ENCODE results near the gene SLC22A1. TPM values are rescaled to one million over a fixed set of nuclear protein-coding genes. Genes with fewer than 3 reads are reported as not detected.
A peak's percentile ranks its signal among the peaks of the same experiment; 100 is the strongest.
"Not testable (repeated sequence)": the region's sequence is repeated elsewhere in the genome, so short reads cannot be mapped to it uniquely, and the experiment has no call there.

Gene SLC22A1
- total RNA-seq, 3 donors from 2014 or later = 1.7 to 7.0 (median 4.3) TPM

GRCh38 chr6:160088069-160088783, 33.4 kb upstream of the SLC22A1 start:
- DNase-seq = no peak
- Mint-ChIP-seq H3K27me3 (ENCODE audit: low read depth) (no peaks in the 10 kb centered on the region), H3K36me3 (ENCODE audit: insufficient read depth) (peaks cover 57% of the 10 kb centered on the region), H3K4me1 (ENCODE audit: low read depth) (peaks cover 5% of the 10 kb centered on the region), H3K4me3 (no peak overlapping the region), H3K9me3 (no peaks in the 10 kb centered on the region)
- ATAC-seq = no peak

GRCh38 chr6:160088784-160089533, 32.7 kb upstream of the SLC22A1 start:
- no peak overlapping the region for H3K4me3 Mint-ChIP-seq
- no peaks in the 10 kb centered on the region for H3K9me3 Mint-ChIP-seq
- H3K4me1 Mint-ChIP-seq (ENCODE audit: low read depth) = peaks cover 5% of the 10 kb centered on the region
- DNase-seq = no peak
- ATAC-seq = no peak
- H3K27me3 Mint-ChIP-seq (ENCODE audit: low read depth) = no peaks in the 10 kb centered on the region
- H3K36me3 Mint-ChIP-seq (ENCODE audit: insufficient read depth) = peaks cover 55% of the 10 kb centered on the region

GRCh38 chr6:160089534-160089897, 32.1 kb upstream of the SLC22A1 start:
- Mint-ChIP-seq H3K36me3 (ENCODE audit: insufficient read depth) (peaks cover 57% of the 10 kb centered on the region), H3K9me3 (no peaks in the 10 kb centered on the region)

GRCh38 chr6:160090442-160091239, 31.0 kb upstream of the SLC22A1 start:
- DNase-seq = not testable (repeated sequence)
- H3K36me3 Mint-ChIP-seq (ENCODE audit: insufficient read depth) = peaks cover 50% of the 10 kb centered on the region

More at GRCh38 chr6:160089534-160089897, 32.1 kb upstream of the SLC22A1 start:
- H3K4me3 Mint-ChIP-seq = no peak overlapping the region
- no peaks in the 10 kb centered on the region for H3K27me3 Mint-ChIP-seq (ENCODE audit: low read depth)
- peaks cover 5% of the 10 kb centered on the region for H3K4me1 Mint-ChIP-seq (ENCODE audit: low read depth)
- DNase-seq (no peak), ATAC-seq (no peak)

GRCh38 chr6:160092176-160092575, 29.4 kb upstream of the SLC22A1 start:
- peaks cover 57% of the 10 kb centered on the region for H3K36me3 Mint-ChIP-seq (ENCODE audit: insufficient read depth)
- not testable (repeated sequence) for H3K4me3 Mint-ChIP-seq; H3K4me1 Mint-ChIP-seq (ENCODE audit: low read depth); H3K9me3 Mint-ChIP-seq; ATAC-seq; DNase-seq; H3K27me3 Mint-ChIP-seq (ENCODE audit: low read depth)

More at GRCh38 chr6:160090442-160091239, 31.0 kb upstream of the SLC22A1 start:
- not testable (repeated sequence) for ATAC-seq; H3K27me3 Mint-ChIP-seq (ENCODE audit: low read depth); H3K4me1 Mint-ChIP-seq (ENCODE audit: low read depth); H3K4me3 Mint-ChIP-seq; H3K9me3 Mint-ChIP-seq

GRCh38 chr6:160092602-160093001, 29.0 kb upstream of the SLC22A1 start:
- H3K27me3 Mint-ChIP-seq (ENCODE audit: low read depth) = no peaks in the 10 kb centered on the region
- ATAC-seq (no peak), DNase-seq (no peak)
- peaks cover 57% of the 10 kb centered on the region for H3K36me3 Mint-ChIP-seq (ENCODE audit: insufficient read depth)
- no peak overlapping the region for H3K4me3 Mint-ChIP-seq
- no peaks in the 10 kb centered on the region for H3K4me1 Mint-ChIP-seq (ENCODE audit: low read depth)
- H3K9me3 Mint-ChIP-seq = no peaks in the 10 kb centered on the region

GRCh38 chr6:160093061-160093460, 28.6 kb upstream of the SLC22A1 start:
- no peaks in the 10 kb centered on the region for H3K27me3 Mint-ChIP-seq (ENCODE audit: low read depth)
- H3K4me3 Mint-ChIP-seq = no peak overlapping the region
- DNase-seq (no peak), ATAC-seq (no peak)
- no peaks in the 10 kb centered on the region for H3K9me3 Mint-ChIP-seq
- H3K36me3 Mint-ChIP-seq (ENCODE audit: insufficient read depth) = peaks cover 58% of the 10 kb centered on the region
- no peaks in the 10 kb centered on the region for H3K4me1 Mint-ChIP-seq (ENCODE audit: low read depth)

- Mint-ChIP-seq H3K27me3 (ENCODE audit: low read depth) (no peaks in the 10 kb centered on the region), H3K4me3 (no peak overlapping the region), H3K4me1 (ENCODE audit: low read depth) (peaks cover 3% of the 10 kb centered on the region), H3K9me3 (no peaks in the 10 kb centered on the region), H3K36me3 (ENCODE audit: insufficient read depth) (peaks cover 58% of the 10 kb centered on the region)
- DNase-seq (no peak), ATAC-seq (no peak)
These were observed 27.7 kb upstream of the SLC22A1 start for GRCh38 chr6:160093946-160094345.

GRCh38 chr6:160095146-160095845, 26.3 kb upstream of the SLC22A1 start:
- Mint-ChIP-seq H3K4me3 (no peak overlapping the region), H3K27me3 (ENCODE audit: low read depth) (no peaks in the 10 kb centered on the region), H3K4me1 (ENCODE audit: low read depth) (peaks cover 14% of the 10 kb centered on the region), H3K36me3 (ENCODE audit: insufficient read depth) (peaks cover 46% of the 10 kb centered on the region), H3K9me3 (no peaks in the 10 kb centered on the region)
- no peak for DNase-seq
- no peak for ATAC-seq

GRCh38 chr6:160101277-160102205, 20.1 kb upstream of the SLC22A1 start:
- Mint-ChIP-seq H3K36me3 (ENCODE audit: insufficient read depth) (peaks cover 42% of the 10 kb centered on the region), H3K4me1 (ENCODE audit: low read depth) (peaks cover 23% of the 10 kb centered on the region), H3K9me3 (no peaks in the 10 kb centered on the region), H3K4me3 (no peak overlapping the region), H3K27me3 (ENCODE audit: low read depth) (no peaks in the 10 kb centered on the region)
- ATAC-seq (no peak), DNase-seq (no peak)

GRCh38 chr6:160102399-160102798, 19.2 kb upstream of the SLC22A1 start:
- DNase-seq (no peak), ATAC-seq (no peak)
- Mint-ChIP-seq H3K36me3 (ENCODE audit: insufficient read depth) (peaks cover 41% of the 10 kb centered on the region), H3K4me3 (no peak overlapping the region), H3K27me3 (ENCODE audit: low read depth) (no peaks in the 10 kb centered on the region), H3K9me3 (no peaks in the 10 kb centered on the region), H3K4me1 (ENCODE audit: low read depth) (peaks cover 23% of the 10 kb centered on the region)

GRCh38 chr6:160102956-160103824, 18.4 kb upstream of the SLC22A1 start:
- peaks cover 23% of the 10 kb centered on the region for H3K4me1 Mint-ChIP-seq (ENCODE audit: low read depth)
- ATAC-seq = peak; percentile 34 to 50
- no peak overlapping the region for H3K4me3 Mint-ChIP-seq
- peaks cover 43% of the 10 kb centered on the region for H3K36me3 Mint-ChIP-seq (ENCODE audit: insufficient read depth)
- H3K9me3 Mint-ChIP-seq = no peaks in the 10 kb centered on the region
- no peak for DNase-seq
- no peaks in the 10 kb centered on the region for H3K27me3 Mint-ChIP-seq (ENCODE audit: low read depth)

GRCh38 chr6:160103825-160104100, 17.9 kb upstream of the SLC22A1 start:
- no peak for ATAC-seq
- H3K4me3 Mint-ChIP-seq = no peak overlapping the region

More at GRCh38 chr6:160103825-160104100, 17.9 kb upstream of the SLC22A1 start:
- H3K4me1 Mint-ChIP-seq (ENCODE audit: low read depth) = peaks cover 22% of the 10 kb centered on the region
- no peak for DNase-seq
- H3K27me3 Mint-ChIP-seq (ENCODE audit: low read depth) = no peaks in the 10 kb centered on the region
- no peaks in the 10 kb centered on the region for H3K9me3 Mint-ChIP-seq
- H3K36me3 Mint-ChIP-seq (ENCODE audit: insufficient read depth) = peaks cover 42% of the 10 kb centered on the region

All from activated T-cell treated with anti-CD3 and anti-CD28 coated beads, Interleukin-2, amount 50 U/mL, for 4 hours (primary cell).